ENCODE results near the gene PAMR1.

The PAMR1 gene

DNA sequence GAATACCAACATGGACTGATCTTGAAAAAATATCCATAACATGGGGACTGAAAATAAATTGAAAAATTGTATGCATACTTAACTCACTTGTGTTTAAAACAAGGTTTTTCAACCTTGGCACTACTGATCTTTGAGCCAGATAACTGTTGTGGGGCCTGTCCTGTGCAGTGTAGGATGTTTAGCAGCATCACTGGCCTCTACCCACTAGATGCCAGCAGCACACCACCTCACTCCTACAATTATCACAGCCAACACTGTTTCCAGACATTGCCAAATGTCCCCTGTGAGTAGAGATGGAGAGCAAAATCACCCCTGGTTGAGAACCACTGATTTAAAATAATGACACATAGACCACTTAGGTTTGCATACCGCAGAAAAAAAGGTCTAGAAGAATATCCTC, 61.1 kb downstream of the PAMR1 start:
- POLR2A ChIA-PET: no interaction called here
- CTCF ChIA-PET: interaction anchor here (0.8 to 1.6 kb wide), 3 partner anchors 10 to 25 kb away, joined by 3 to 5 read pairs (median 3); no protein-coding TSS in a partner anchor
- no peak overlapping the region for H3K4me3 ChIP-seq (ENCODE audit: low read depth, low read length)
- TF ChIP-seq, protein P1, sequence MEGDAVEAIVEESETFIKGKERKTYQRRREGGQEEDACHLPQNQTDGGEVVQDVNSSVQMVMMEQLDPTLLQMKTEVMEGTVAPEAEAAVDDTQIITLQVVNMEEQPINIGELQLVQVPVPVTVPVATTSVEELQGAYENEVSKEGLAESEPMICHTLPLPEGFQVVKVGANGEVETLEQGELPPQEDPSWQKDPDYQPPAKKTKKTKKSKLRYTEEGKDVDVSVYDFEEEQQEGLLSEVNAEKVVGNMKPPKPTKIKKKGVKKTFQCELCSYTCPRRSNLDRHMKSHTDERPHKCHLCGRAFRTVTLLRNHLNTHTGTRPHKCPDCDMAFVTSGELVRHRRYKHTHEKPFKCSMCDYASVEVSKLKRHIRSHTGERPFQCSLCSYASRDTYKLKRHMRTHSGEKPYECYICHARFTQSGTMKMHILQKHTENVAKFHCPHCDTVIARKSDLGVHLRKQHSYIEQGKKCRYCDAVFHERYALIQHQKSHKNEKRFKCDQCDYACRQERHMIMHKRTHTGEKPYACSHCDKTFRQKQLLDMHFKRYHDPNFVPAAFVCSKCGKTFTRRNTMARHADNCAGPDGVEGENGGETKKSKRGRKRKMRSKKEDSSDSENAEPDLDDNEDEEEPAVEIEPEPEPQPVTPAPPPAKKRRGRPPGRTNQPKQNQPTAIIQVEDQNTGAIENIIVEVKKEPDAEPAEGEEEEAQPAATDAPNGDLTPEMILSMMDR (IDR thresholded peaks at IDR 0.05; ENCODE audit: insufficient read depth, low read length, missing control alignments): peak; percentile 44
- DNase-seq (ENCODE audit: low read depth, low spot score): no peak

DNA sequence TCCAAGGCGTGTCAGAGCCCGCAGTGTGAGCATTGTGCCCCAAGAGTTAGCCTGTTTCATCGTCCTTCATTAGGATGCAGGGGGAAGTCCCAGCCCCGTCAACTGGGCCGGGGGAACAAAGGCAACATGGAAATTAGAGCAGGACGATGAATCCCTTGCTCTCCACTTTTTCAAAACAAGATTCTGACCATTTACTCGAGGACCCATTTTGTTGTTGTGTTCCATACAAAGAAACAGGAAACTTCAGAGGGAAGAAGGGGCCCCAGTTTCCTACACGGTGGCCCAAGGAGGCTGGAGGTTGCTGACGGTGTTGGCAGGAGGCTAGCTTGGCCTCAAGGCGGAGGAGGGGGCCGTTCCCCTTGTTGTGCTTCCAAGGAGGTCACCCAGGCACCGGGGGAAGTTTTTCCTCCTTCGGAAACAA, 62.1 kb downstream of the PAMR1 start:
- TF ChIP-seq, protein P1 (IDR thresholded peaks at IDR 0.05; ENCODE audit: insufficient read depth, low read length, missing control alignments): no peak
- ChIA-PET POLR2A (no interaction called here), CTCF (interaction anchor here (0.7 to 1.6 kb wide), 6 partner anchors 9 to 794 kb away, joined by 3 to 5 read pairs (median 4); no protein-coding TSS in a partner anchor)
- no peak overlapping the region for H3K4me3 ChIP-seq (ENCODE audit: low read depth, low read length)
- no peak for DNase-seq (ENCODE audit: low read depth, low spot score)

DNA sequence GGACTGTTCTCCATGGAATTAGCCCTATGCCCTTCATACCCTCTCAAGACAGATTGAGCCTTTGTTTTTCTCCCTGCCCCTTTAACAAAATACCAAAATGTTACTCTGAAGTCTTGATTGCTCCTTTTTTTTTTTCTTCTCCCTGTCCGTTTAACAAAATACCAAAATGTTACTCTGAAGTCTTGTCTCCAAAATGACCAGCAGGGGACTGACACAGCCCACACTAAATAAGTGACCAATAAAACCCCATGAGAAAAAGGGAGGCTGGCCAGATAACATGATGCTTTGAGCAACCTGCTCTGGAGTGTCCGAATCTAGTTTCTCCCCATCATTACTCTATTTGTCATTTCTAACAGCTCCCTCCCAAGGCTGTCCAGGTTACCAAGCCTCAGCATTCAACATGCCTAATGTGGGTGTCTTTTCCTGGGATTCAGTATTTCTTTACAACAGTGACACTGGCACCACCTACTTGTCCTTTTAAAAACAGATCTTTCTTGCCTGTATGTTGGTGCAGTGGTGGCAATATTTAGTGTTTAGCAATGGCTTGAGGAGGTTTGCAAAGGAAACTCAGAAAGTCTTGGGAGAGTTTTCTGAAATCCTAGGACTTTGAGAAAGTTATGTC, 63.4 kb downstream of the PAMR1 start:
- ChIA-PET POLR2A (no interaction called here), CTCF (interaction anchor here (1.1 to 1.2 kb wide), 3 partner anchors 12 to 23 kb away, joined by 3 to 5 read pairs (median 3); no protein-coding TSS in a partner anchor)
- no peak overlapping the region for H3K4me3 ChIP-seq (ENCODE audit: low read depth, low read length)
- no peak for DNase-seq (ENCODE audit: low read depth, low spot score)
- TF ChIP-seq, protein P1 (IDR thresholded peaks at IDR 0.05; ENCODE audit: insufficient read depth, low read length, missing control alignments): no peak

DNA sequence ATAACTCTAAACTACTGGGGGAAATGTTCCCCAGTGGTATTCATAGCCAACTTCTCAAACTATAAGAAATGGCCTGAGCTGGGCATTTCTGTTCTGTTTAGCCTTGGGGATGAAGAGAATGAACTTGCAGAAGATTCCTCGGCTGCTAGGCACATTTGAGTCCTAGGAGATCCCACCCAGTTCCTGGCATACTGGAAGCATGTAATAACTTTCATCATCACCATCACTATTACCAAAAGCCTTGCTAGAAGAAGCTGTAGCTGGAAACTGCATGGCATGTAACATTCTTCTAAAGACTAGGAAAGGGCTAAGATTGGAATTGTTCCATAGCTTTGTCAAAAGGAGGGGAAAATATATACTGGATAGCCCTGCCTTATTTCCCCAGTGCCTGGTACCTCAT, 65.9 kb downstream of the PAMR1 start:
- POLR2A ChIA-PET: interaction anchor here (0.6 kb wide), 1 partner anchor 917 kb away, joined by 3 read pairs; no protein-coding TSS in a partner anchor
- CTCF ChIA-PET: interaction anchor here (0.9 to 1.6 kb wide), 5 partner anchors 9 to 497 kb away, joined by 3 to 4 read pairs (median 3); no protein-coding TSS in a partner anchor
- H3K4me3 ChIP-seq (ENCODE audit: low read depth, low read length): no peak overlapping the region
- no peak for DNase-seq (ENCODE audit: low read depth, low spot score)
- TF ChIP-seq, protein P1 (IDR thresholded peaks at IDR 0.05; ENCODE audit: insufficient read depth, low read length, missing control alignments): no peak

DNA sequence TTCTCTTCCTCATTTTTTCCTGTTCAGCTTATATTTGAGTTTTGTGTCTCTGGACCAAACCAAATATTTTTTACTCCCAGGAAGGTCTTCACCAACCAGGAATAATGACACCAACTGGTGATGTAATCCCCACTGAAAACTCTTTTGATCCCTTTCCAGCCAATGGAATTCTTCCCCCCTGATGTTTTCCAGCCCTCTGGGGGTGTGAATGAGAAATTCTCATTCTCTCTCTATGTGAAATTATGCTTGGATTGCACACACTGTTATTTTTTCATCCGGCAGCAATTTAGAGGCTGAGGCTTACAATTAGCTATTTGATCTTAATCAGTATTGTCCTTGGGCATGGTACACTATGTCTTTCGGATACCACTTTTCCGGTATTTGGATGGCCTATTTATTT, 66.6 kb downstream of the PAMR1 start:
- DNase-seq (ENCODE audit: low read depth, low spot score): peak; percentile 5
- ChIA-PET POLR2A (interaction anchor here (0.6 kb wide), 2 partner anchors 19 to 917 kb away, joined by 3 read pairs; no protein-coding TSS in a partner anchor), CTCF (interaction anchor here (0.9 to 1.6 kb wide), 6 partner anchors 10 to 496 kb away, joined by 3 to 4 read pairs (median 3); no protein-coding TSS in a partner anchor)
- TF ChIP-seq, protein P1 (IDR thresholded peaks at IDR 0.05; ENCODE audit: insufficient read depth, low read length, missing control alignments): no peak
- H3K4me3 ChIP-seq (ENCODE audit: low read depth, low read length): no peak overlapping the region

DNA sequence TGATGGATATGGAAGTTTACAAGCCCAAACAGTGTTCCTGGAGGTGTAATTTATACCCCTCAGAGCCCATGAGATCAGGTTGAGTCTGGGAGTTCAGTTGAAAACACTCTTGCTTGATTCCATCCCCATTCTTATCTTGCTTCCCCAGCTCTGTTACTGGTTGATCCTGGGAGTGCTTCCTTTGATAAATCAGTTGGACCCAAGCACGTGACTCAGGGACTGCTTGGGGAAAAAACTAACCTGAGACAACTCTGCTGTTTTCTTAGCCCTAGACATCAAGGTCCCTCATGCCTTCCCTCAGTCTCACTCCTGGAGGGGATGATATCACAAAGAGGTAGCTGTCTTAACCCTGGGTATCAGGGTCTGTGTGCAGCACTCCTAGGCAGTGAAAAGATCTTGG, 71.1 kb downstream of the PAMR1 start:
- H3K4me3 ChIP-seq (ENCODE audit: low read depth, low read length): no peak overlapping the region
- DNase-seq (ENCODE audit: low read depth, low spot score): no peak
- ChIA-PET POLR2A (no interaction called here), CTCF (interaction anchor here (1.4 to 2.8 kb wide), 2 partner anchors 9 to 33 kb away, joined by 5 to 8 read pairs; no protein-coding TSS in a partner anchor)
- TF ChIP-seq, protein P1 (IDR thresholded peaks at IDR 0.05; ENCODE audit: insufficient read depth, low read length, missing control alignments): no peak
